ENCODE data around the gene AKAP6.

The AKAP6 gene

GRCh38 chr14:32607399-32607798, 278.3 kb downstream of the AKAP6 start:
- H3K27me3 ChIP-seq (ENCODE audit: control insufficient read depth, insufficient read depth, low read length), result no peaks in the 10 kb centered on the region
- H3K4me1 ChIP-seq (ENCODE audit: control insufficient read depth, insufficient read depth, low read length), result no peaks in the 10 kb centered on the region
- no peaks in the 10 kb centered on the region for H3K36me3 ChIP-seq (ENCODE audit: control insufficient read depth, insufficient read depth, low read length)
- no peaks in the 10 kb centered on the region for H3K9me3 ChIP-seq (ENCODE audit: control insufficient read depth, insufficient read depth, low read length)
- no peak overlapping the region for H3K4me3 ChIP-seq (ENCODE audit: low read depth, low read length)
- H3K9ac ChIP-seq (ENCODE audit: low read depth, low read length), result no peak overlapping the region

GRCh38 chr14:32608857-32609256, 279.8 kb downstream of the AKAP6 start:
- H3K9ac ChIP-seq (ENCODE audit: low read depth, low read length), result no peak overlapping the region
- H3K27me3 ChIP-seq (ENCODE audit: control insufficient read depth, insufficient read depth, low read length), result no peaks in the 10 kb centered on the region
- H3K4me3 ChIP-seq (ENCODE audit: low read depth, low read length), result no peak overlapping the region
- H3K4me1 ChIP-seq (ENCODE audit: control insufficient read depth, insufficient read depth, low read length), result no peaks in the 10 kb centered on the region
- H3K36me3 ChIP-seq (ENCODE audit: control insufficient read depth, insufficient read depth, low read length), result no peaks in the 10 kb centered on the region
- no peaks in the 10 kb centered on the region for H3K9me3 ChIP-seq (ENCODE audit: control insufficient read depth, insufficient read depth, low read length)

- H3K9ac ChIP-seq (ENCODE audit: low read depth, low read length), result no peak overlapping the region
- H3K9me3 ChIP-seq (ENCODE audit: control insufficient read depth, insufficient read depth, low read length), result no peaks in the 10 kb centered on the region
- H3K4me1 ChIP-seq (ENCODE audit: control insufficient read depth, insufficient read depth, low read length), result no peaks in the 10 kb centered on the region
- H3K36me3 ChIP-seq (ENCODE audit: control insufficient read depth, insufficient read depth, low read length), result no peaks in the 10 kb centered on the region
- no peak overlapping the region for H3K4me3 ChIP-seq (ENCODE audit: low read depth, low read length)
- no peaks in the 10 kb centered on the region for H3K27me3 ChIP-seq (ENCODE audit: control insufficient read depth, insufficient read depth, low read length)
These were observed 280.3 kb downstream of the AKAP6 start for GRCh38 chr14:32609388-32609787.

GRCh38 chr14:32611752-32612151, 282.7 kb downstream of the AKAP6 start:
- Histone ChIP-seq H3K4me3 (ENCODE audit: low read depth, low read length) (no peak overlapping the region), H3K27me3 (ENCODE audit: control insufficient read depth, insufficient read depth, low read length) (no peaks in the 10 kb centered on the region), H3K4me1 (ENCODE audit: control insufficient read depth, insufficient read depth, low read length) (no peaks in the 10 kb centered on the region), H3K9ac (ENCODE audit: low read depth, low read length) (no peak overlapping the region), H3K9me3 (ENCODE audit: control insufficient read depth, insufficient read depth, low read length) (no peaks in the 10 kb centered on the region), H3K36me3 (ENCODE audit: control insufficient read depth, insufficient read depth, low read length) (no peaks in the 10 kb centered on the region)

- no peak overlapping the region for H3K9ac ChIP-seq (ENCODE audit: low read depth, low read length)
These were observed 289.9 kb downstream of the AKAP6 start for GRCh38 chr14:32618991-32619390.

GRCh38 chr14:32620303-32620702, 291.2 kb downstream of the AKAP6 start:
- Histone ChIP-seq H3K9me3 (ENCODE audit: control insufficient read depth, insufficient read depth, low read length) (no peaks in the 10 kb centered on the region), H3K27me3 (ENCODE audit: control insufficient read depth, insufficient read depth, low read length) (no peaks in the 10 kb centered on the region), H3K4me3 (ENCODE audit: low read depth, low read length) (no peak overlapping the region), H3K36me3 (ENCODE audit: control insufficient read depth, insufficient read depth, low read length) (no peaks in the 10 kb centered on the region), H3K9ac (ENCODE audit: low read depth, low read length) (no peak overlapping the region), H3K4me1 (ENCODE audit: control insufficient read depth, insufficient read depth, low read length) (no peaks in the 10 kb centered on the region)

More at GRCh38 chr14:32618991-32619390, 289.9 kb downstream of the AKAP6 start:
- Histone ChIP-seq H3K4me3 (ENCODE audit: low read depth, low read length) (no peak overlapping the region), H3K36me3 (ENCODE audit: control insufficient read depth, insufficient read depth, low read length) (no peaks in the 10 kb centered on the region), H3K4me1 (ENCODE audit: control insufficient read depth, insufficient read depth, low read length) (no peaks in the 10 kb centered on the region), H3K27me3 (ENCODE audit: control insufficient read depth, insufficient read depth, low read length) (no peaks in the 10 kb centered on the region), H3K9me3 (ENCODE audit: control insufficient read depth, insufficient read depth, low read length) (no peaks in the 10 kb centered on the region)

- no peaks in the 10 kb centered on the region for H3K27me3 ChIP-seq (ENCODE audit: control insufficient read depth, insufficient read depth, low read length)
- no peaks in the 10 kb centered on the region for H3K36me3 ChIP-seq (ENCODE audit: control insufficient read depth, insufficient read depth, low read length)
- H3K4me1 ChIP-seq (ENCODE audit: control insufficient read depth, insufficient read depth, low read length), result no peaks in the 10 kb centered on the region
- H3K9me3 ChIP-seq (ENCODE audit: control insufficient read depth, insufficient read depth, low read length), result no peaks in the 10 kb centered on the region
- H3K4me3 ChIP-seq (ENCODE audit: low read depth, low read length), result no peak overlapping the region
- no peak overlapping the region for H3K9ac ChIP-seq (ENCODE audit: low read depth, low read length)
These were observed 291.6 kb downstream of the AKAP6 start for GRCh38 chr14:32620724-32621123.

GRCh38 chr14:32621585-32621984, 292.5 kb downstream of the AKAP6 start:
- H3K27me3 ChIP-seq (ENCODE audit: control insufficient read depth, insufficient read depth, low read length), result no peaks in the 10 kb centered on the region
- H3K4me3 ChIP-seq (ENCODE audit: low read depth, low read length), result no peak overlapping the region
- no peak overlapping the region for H3K9ac ChIP-seq (ENCODE audit: low read depth, low read length)
- no peaks in the 10 kb centered on the region for H3K4me1 ChIP-seq (ENCODE audit: control insufficient read depth, insufficient read depth, low read length)
- H3K36me3 ChIP-seq (ENCODE audit: control insufficient read depth, insufficient read depth, low read length), result no peaks in the 10 kb centered on the region
- no peaks in the 10 kb centered on the region for H3K9me3 ChIP-seq (ENCODE audit: control insufficient read depth, insufficient read depth, low read length)

- H3K4me1 ChIP-seq (ENCODE audit: control insufficient read depth, insufficient read depth, low read length), result peaks cover 3% of the 10 kb centered on the region
- H3K36me3 ChIP-seq (ENCODE audit: control insufficient read depth, insufficient read depth, low read length), result no peaks in the 10 kb centered on the region
- H3K9me3 ChIP-seq (ENCODE audit: control insufficient read depth, insufficient read depth, low read length), result no peaks in the 10 kb centered on the region
- H3K4me3 ChIP-seq (ENCODE audit: low read depth, low read length), result no peak overlapping the region
- no peaks in the 10 kb centered on the region for H3K27me3 ChIP-seq (ENCODE audit: control insufficient read depth, insufficient read depth, low read length)
- H3K9ac ChIP-seq (ENCODE audit: low read depth, low read length), result no peak overlapping the region
These were observed 293.6 kb downstream of the AKAP6 start for GRCh38 chr14:32622742-32623141.

GRCh38 chr14:32623300-32624093, 294.4 kb downstream of the AKAP6 start:
- Histone ChIP-seq H3K9me3 (ENCODE audit: control insufficient read depth, insufficient read depth, low read length) (no peaks in the 10 kb centered on the region), H3K27me3 (ENCODE audit: control insufficient read depth, insufficient read depth, low read length) (no peaks in the 10 kb centered on the region), H3K4me1 (ENCODE audit: control insufficient read depth, insufficient read depth, low read length) (peaks cover 4% of the 10 kb centered on the region), H3K4me3 (ENCODE audit: low read depth, low read length) (no peak overlapping the region), H3K9ac (ENCODE audit: low read depth, low read length) (no peak overlapping the region), H3K36me3 (ENCODE audit: control insufficient read depth, insufficient read depth, low read length) (no peaks in the 10 kb centered on the region)

- H3K27me3 ChIP-seq (ENCODE audit: control insufficient read depth, insufficient read depth, low read length), result no peaks in the 10 kb centered on the region
- no peaks in the 10 kb centered on the region for H3K9me3 ChIP-seq (ENCODE audit: control insufficient read depth, insufficient read depth, low read length)
- H3K9ac ChIP-seq (ENCODE audit: low read depth, low read length), result no peak overlapping the region
- H3K36me3 ChIP-seq (ENCODE audit: control insufficient read depth, insufficient read depth, low read length), result no peaks in the 10 kb centered on the region
- peaks cover 4% of the 10 kb centered on the region for H3K4me1 ChIP-seq (ENCODE audit: control insufficient read depth, insufficient read depth, low read length)
- H3K4me3 ChIP-seq (ENCODE audit: low read depth, low read length), result no peak overlapping the region
These were observed 296.1 kb downstream of the AKAP6 start for GRCh38 chr14:32625211-32625610.

- H3K36me3 ChIP-seq (ENCODE audit: control insufficient read depth, insufficient read depth, low read length), result no peaks in the 10 kb centered on the region
These were observed 298.6 kb downstream of the AKAP6 start for GRCh38 chr14:32627545-32628298.

More at GRCh38 chr14:32627545-32628298, 298.6 kb downstream of the AKAP6 start:
- H3K27me3 ChIP-seq (ENCODE audit: control insufficient read depth, insufficient read depth, low read length), result no peaks in the 10 kb centered on the region
- H3K9ac ChIP-seq (ENCODE audit: low read depth, low read length), result no peak overlapping the region
- no peaks in the 10 kb centered on the region for H3K9me3 ChIP-seq (ENCODE audit: control insufficient read depth, insufficient read depth, low read length)
- H3K4me3 ChIP-seq (ENCODE audit: low read depth, low read length), result no peak overlapping the region
- peaks cover 4% of the 10 kb centered on the region for H3K4me1 ChIP-seq (ENCODE audit: control insufficient read depth, insufficient read depth, low read length)

Measured in iPS-15b (cell line).